ENCODE results near the gene PTH1R. TPM values are rescaled to one million over a fixed set of nuclear protein-coding genes. Genes with fewer than 3 reads are reported as not detected.
A peak's percentile ranks its signal among the peaks of the same experiment; 100 is the strongest.

Gene PTH1R
- total RNA-seq, 1 donor from 2014 or later: 6.2 TPM

- Mint-ChIP-seq H3K27ac (ENCODE audit: unreplicated experiment) (no peak overlapping the region), H3K4me1 (ENCODE audit: unreplicated experiment) (peaks cover 30% of the 10 kb centered on the region), H3K4me3 (ENCODE audit: unreplicated experiment) (no peak overlapping the region), H3K27me3 (ENCODE audit: unreplicated experiment) (peaks cover 2% of the 10 kb centered on the region), H3K36me3 (ENCODE audit: low read depth, unreplicated experiment) (peaks cover 15% of the 10 kb centered on the region), H3K9me3 (ENCODE audit: unreplicated experiment) (no peaks in the 10 kb centered on the region)
- no peak for TF ChIP-seq CTCF (IDR thresholded peaks at IDR 0.05; ENCODE audit: unreplicated experiment)
- DNase-seq (ENCODE audit: low spot score): no peak
These were observed 57.1 kb downstream of the PTH1R start for GRCh38 chr3:46934498-46935167.

DNA sequence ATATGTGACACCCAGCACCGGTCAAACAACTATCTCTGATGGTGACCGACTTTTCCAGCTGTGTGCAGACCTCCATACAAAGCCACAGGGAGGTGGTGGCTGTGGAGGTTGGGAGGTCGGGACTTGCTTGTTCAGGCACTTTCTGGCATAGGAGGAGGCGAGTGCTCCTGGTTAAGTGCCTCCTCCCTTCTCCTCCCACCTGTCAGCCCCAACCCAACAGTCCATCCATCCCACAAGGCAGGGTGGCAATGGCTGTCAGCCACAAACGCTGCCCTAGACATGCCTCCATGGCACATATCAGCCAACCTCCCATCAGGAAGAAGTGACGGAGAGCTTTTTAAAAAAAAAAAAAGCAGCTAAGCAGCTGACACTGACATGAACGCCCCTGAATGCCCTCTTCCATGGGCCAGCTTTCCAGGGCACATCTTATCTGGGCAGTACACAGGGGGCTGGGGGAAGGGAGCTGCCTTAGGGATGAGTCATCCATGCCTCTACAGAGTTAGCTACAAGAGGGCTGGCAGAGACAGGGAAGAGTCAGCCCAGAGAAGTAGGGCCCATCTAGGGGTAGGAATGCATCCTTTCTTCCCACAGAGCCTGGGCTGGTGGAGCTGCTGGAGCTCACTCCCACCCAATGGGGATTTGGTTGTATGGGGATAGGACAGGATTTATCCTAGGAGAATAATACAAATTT, 57.8 kb downstream of the PTH1R start:
- Mint-ChIP-seq H3K36me3 (ENCODE audit: low read depth, unreplicated experiment) (peaks cover 21% of the 10 kb centered on the region), H3K27me3 (ENCODE audit: unreplicated experiment) (peaks cover 6% of the 10 kb centered on the region), H3K9me3 (ENCODE audit: unreplicated experiment) (no peaks in the 10 kb centered on the region), H3K4me3 (ENCODE audit: unreplicated experiment) (no peak overlapping the region), H3K27ac (ENCODE audit: unreplicated experiment) (peak overlapping the region; percentile 45), H3K4me1 (ENCODE audit: unreplicated experiment) (peaks cover 37% of the 10 kb centered on the region)
- TF ChIP-seq CTCF (IDR thresholded peaks at IDR 0.05; ENCODE audit: unreplicated experiment): no peak
- DNase-seq (ENCODE audit: low spot score): peak; percentile 22

- Mint-ChIP-seq H3K27ac (ENCODE audit: unreplicated experiment) (no peak overlapping the region), H3K27me3 (ENCODE audit: unreplicated experiment) (peaks cover 11% of the 10 kb centered on the region), H3K36me3 (ENCODE audit: low read depth, unreplicated experiment) (peaks cover 26% of the 10 kb centered on the region), H3K9me3 (ENCODE audit: unreplicated experiment) (no peaks in the 10 kb centered on the region), H3K4me3 (ENCODE audit: unreplicated experiment) (peak overlapping the region; percentile 42), H3K4me1 (ENCODE audit: unreplicated experiment) (peaks cover 34% of the 10 kb centered on the region)
- DNase-seq (ENCODE audit: low spot score): no peak
- no peak for TF ChIP-seq CTCF (IDR thresholded peaks at IDR 0.05; ENCODE audit: unreplicated experiment)
These were observed 58.6 kb downstream of the PTH1R start for GRCh38 chr3:46935989-46936558.

GRCh38 chr3:46936733-46937250, 59.3 kb downstream of the PTH1R start:
- Mint-ChIP-seq H3K27ac (ENCODE audit: unreplicated experiment) (no peak overlapping the region), H3K36me3 (ENCODE audit: low read depth, unreplicated experiment) (peaks cover 26% of the 10 kb centered on the region), H3K4me1 (ENCODE audit: unreplicated experiment) (peaks cover 30% of the 10 kb centered on the region), H3K4me3 (ENCODE audit: unreplicated experiment) (peak overlapping the region; percentile 59), H3K27me3 (ENCODE audit: unreplicated experiment) (peaks cover 11% of the 10 kb centered on the region), H3K9me3 (ENCODE audit: unreplicated experiment) (no peaks in the 10 kb centered on the region)
- no peak for DNase-seq (ENCODE audit: low spot score)
- no peak for TF ChIP-seq CTCF (IDR thresholded peaks at IDR 0.05; ENCODE audit: unreplicated experiment)

Measured in endothelial cell (in vitro differentiated cells).